ENCODE measurements around the gene PLOD2. TPM values are rescaled to one million over a fixed set of nuclear protein-coding genes. Genes with fewer than 3 reads are reported as not detected.

PLOD2 gene
- total RNA-seq, 2 experiments from 2014 or later = 0.65 to 2.0 TPM

GRCh38 chr3:146196789-146197188 lies 35.8 kb upstream of the PLOD2 start:
- peaks cover 5% of the 10 kb centered on the region for H3K27me3 Mint-ChIP-seq
- POLR2A ChIA-PET = no interaction called here
- intact Hi-C loops (cut with micrococcal nuclease) = no loop called here
- H3K4me1 Mint-ChIP-seq (ENCODE audit: low read depth) = no peaks in the 10 kb centered on the region
- no peak for TF ChIP-seq CTCF (IDR thresholded peaks at IDR 0.05)
- ATAC-seq (no peak), DNase-seq (no peak)
- CTCF ChIA-PET = interaction anchor here (1.4 kb wide), 1 partner anchor 131 kb away, joined by 3 read pairs; no protein-coding TSS in a partner anchor
- no peaks in the 10 kb centered on the region for H3K36me3 Mint-ChIP-seq (ENCODE audit: low read depth)
- no peak overlapping the region for H3K27ac Mint-ChIP-seq
- no peak overlapping the region for H3K4me3 Mint-ChIP-seq
- H3K9me3 Mint-ChIP-seq = no peaks in the 10 kb centered on the region

GRCh38 chr3:146195605-146196004 lies 34.6 kb upstream of the PLOD2 start:
- no peak overlapping the region for H3K4me3 Mint-ChIP-seq
- ChIA-PET CTCF (no interaction called here), POLR2A (no interaction called here)
- H3K9me3 Mint-ChIP-seq = no peaks in the 10 kb centered on the region
- no peak for TF ChIP-seq CTCF (IDR thresholded peaks at IDR 0.05)
- H3K27me3 Mint-ChIP-seq = peaks cover 5% of the 10 kb centered on the region
- H3K36me3 Mint-ChIP-seq (ENCODE audit: low read depth) = no peaks in the 10 kb centered on the region
- DNase-seq (no peak), ATAC-seq (no peak)
- intact Hi-C loops (cut with micrococcal nuclease) = no loop called here
- H3K27ac Mint-ChIP-seq = no peak overlapping the region
- H3K4me1 Mint-ChIP-seq (ENCODE audit: low read depth) = no peaks in the 10 kb centered on the region

- H3K4me3 Mint-ChIP-seq = no peak overlapping the region
- H3K36me3 Mint-ChIP-seq (ENCODE audit: low read depth) = no peaks in the 10 kb centered on the region
- TF ChIP-seq CTCF (IDR thresholded peaks at IDR 0.05) = no peak
- ChIA-PET CTCF (no interaction called here), POLR2A (no interaction called here)
- H3K9me3 Mint-ChIP-seq = no peaks in the 10 kb centered on the region
- H3K4me1 Mint-ChIP-seq (ENCODE audit: low read depth) = no peaks in the 10 kb centered on the region
- intact Hi-C loops (cut with micrococcal nuclease) = no loop called here
- peaks cover 5% of the 10 kb centered on the region for H3K27me3 Mint-ChIP-seq
- no peak for DNase-seq
- ATAC-seq = no peak
- H3K27ac Mint-ChIP-seq = no peak overlapping the region
Observed at GRCh38 chr3:146195030-146195429, 34.0 kb upstream of the PLOD2 start.

GRCh38 chr3:146191051-146191450 lies 30.1 kb upstream of the PLOD2 start:
- intact Hi-C loops (cut with micrococcal nuclease) = no loop called here
- ChIA-PET POLR2A (interaction anchor here (0.6 kb wide), 1 partner anchor 1375 kb away, joined by 4 read pairs; no protein-coding TSS in a partner anchor), CTCF (interaction anchor here (0.7 to 4.2 kb wide), 7 partner anchors 9 to 389 kb away, joined by 3 to 40 read pairs (median 4); no protein-coding TSS in a partner anchor)
- no peak for TF ChIP-seq CTCF (IDR thresholded peaks at IDR 0.05)
- Mint-ChIP-seq H3K4me1 (ENCODE audit: low read depth) (no peaks in the 10 kb centered on the region), H3K27me3 (peaks cover 2% of the 10 kb centered on the region), H3K9me3 (no peaks in the 10 kb centered on the region), H3K27ac (no peak overlapping the region), H3K36me3 (ENCODE audit: low read depth) (no peaks in the 10 kb centered on the region), H3K4me3 (no peak overlapping the region)
- DNase-seq (no peak), ATAC-seq (no peak)

- ATAC-seq = peak; percentile 71
- intact Hi-C loops (cut with micrococcal nuclease) = loop anchor here (10.0 kb wide), 1 partner anchor 125 kb away; no protein-coding TSS in a partner anchor
- peak; percentile 4 for DNase-seq
- Mint-ChIP-seq H3K4me3 (no peak overlapping the region), H3K36me3 (ENCODE audit: low read depth) (no peaks in the 10 kb centered on the region), H3K4me1 (ENCODE audit: low read depth) (no peaks in the 10 kb centered on the region), H3K9me3 (no peaks in the 10 kb centered on the region), H3K27me3 (peaks cover 2% of the 10 kb centered on the region), H3K27ac (no peak overlapping the region)
- POLR2A ChIA-PET = no interaction called here
- CTCF ChIA-PET = interaction anchor here (0.6 to 4.2 kb wide), 33 partner anchors 8 to 409 kb away, joined by 3 to 40 read pairs (median 3); no protein-coding TSS in a partner anchor
- peak; percentile 71 for TF ChIP-seq CTCF (IDR thresholded peaks at IDR 0.05)
Observed at GRCh38 chr3:146189519-146190173, 28.7 kb upstream of the PLOD2 start.

Data from activated CD8-positive, alpha-beta T cell treated with anti-CD3 and anti-CD28 coated beads for 36 hours (primary cell).